ENCODE data around the gene DUSP28. TPM values are rescaled to one million over a fixed set of nuclear protein-coding genes. Genes with fewer than 3 reads are reported as not detected.

DUSP28 gene
- total and polyA plus RNA-seq, 2 of the 13 experiments (the other 11 are each of a cell fraction or from before 2014, with no cell fraction given), result 5.2 to 8.6 TPM

DNA sequence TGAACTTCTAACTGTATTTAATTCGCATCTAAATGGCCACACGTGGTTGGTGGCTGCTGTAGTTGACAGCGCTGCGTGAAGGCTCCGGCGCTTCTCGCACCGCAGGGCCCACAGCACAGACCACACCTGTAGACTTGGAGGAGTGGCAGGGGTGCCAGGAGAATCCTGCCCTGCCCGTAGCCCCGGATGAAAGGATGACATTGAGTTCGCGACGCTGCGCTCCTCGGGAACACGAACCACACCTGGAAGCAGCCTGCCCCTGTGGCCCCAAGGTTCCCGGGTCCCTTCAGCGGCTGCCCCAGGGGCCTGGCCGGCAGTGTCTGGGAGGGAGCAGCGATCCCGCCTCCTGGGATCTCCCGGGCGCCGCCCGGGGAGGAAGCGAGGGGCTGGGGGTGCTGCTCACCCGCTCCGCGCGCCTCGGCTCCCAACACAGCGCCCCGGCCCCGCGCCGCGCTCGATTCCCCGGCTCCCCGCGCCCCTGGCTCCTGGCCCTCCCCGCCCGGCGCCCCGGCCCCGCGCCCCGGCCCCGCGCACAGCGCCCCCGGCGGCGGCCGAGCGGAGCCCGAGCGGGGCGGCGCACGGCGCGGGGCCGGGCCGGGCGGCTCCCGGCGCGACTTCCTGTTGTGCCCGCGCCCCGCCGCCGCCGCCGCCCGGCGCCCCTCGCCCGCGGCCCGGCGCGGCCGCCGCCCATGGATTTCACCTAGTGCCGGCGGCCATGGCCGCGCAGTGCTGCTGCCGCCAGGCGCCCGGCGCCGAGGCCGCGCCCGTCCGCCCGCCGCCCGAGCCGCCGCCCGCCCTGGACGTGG lies 7.9 kb downstream of the DUSP28 start, which contains the start of gene RNPEPL1 (continued):
- TF ChIP-seq, protein P1, sequence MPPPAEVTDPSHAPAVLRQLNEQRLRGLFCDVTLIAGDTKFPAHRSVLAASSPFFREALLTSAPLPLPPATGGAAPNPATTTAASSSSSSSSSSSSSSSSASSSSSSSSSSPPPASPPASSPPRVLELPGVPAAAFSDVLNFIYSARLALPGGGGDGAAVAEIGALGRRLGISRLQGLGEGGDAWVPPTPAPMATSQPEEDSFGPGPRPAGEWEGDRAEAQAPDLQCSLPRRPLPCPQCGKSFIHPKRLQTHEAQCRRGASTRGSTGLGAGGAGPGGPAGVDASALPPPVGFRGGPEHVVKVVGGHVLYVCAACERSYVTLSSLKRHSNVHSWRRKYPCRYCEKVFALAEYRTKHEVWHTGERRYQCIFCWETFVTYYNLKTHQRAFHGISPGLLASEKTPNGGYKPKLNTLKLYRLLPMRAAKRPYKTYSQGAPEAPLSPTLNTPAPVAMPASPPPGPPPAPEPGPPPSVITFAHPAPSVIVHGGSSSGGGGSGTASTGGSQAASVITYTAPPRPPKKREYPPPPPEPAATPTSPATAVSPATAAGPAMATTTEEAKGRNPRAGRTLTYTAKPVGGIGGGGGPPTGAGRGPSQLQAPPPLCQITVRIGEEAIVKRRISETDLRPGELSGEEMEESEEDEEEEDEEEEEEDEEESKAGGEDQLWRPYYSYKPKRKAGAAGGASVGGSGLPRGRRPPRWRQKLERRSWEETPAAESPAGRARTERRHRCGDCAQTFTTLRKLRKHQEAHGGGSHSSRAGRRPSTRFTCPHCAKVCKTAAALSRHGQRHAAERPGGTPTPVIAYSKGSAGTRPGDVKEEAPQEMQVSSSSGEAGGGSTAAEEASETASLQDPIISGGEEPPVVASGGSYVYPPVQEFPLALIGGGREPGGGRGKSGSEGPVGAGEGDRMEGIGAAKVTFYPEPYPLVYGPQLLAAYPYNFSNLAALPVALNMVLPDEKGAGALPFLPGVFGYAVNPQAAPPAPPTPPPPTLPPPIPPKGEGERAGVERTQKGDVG (CRISPR knock-in tag; IDR thresholded peaks at IDR 0.05; ENCODE audit: borderline replicate concordance), result no peak
- TF ChIP-seq WIZ (CRISPR knock-in tag; IDR thresholded peaks at IDR 0.05) (no peak), HES4 (CRISPR knock-in tag; IDR thresholded peaks at IDR 0.05; ENCODE audit: borderline replicate concordance) (no peak), BORCS8-MEF2B (CRISPR knock-in tag; IDR thresholded peaks at IDR 0.05) (no peak), HIVEP1 (CRISPR knock-in tag; IDR thresholded peaks at IDR 0.05) (0 out of 2 replicates have a peak, but pooled peaks have one; percentile 34), ZSCAN20 (CRISPR knock-in tag; IDR thresholded peaks at IDR 0.05; ENCODE audit: borderline replicate concordance) (no peak), SCMH1 (CRISPR knock-in tag; IDR thresholded peaks at IDR 0.05; ENCODE audit: borderline replicate concordance) (no peak), ETV6 (CRISPR knock-in tag; conservative IDR thresholded peaks at IDR 0.05) (no peak; the same call in 1 of the 2 replicates), ZNF781 (CRISPR knock-in tag; IDR thresholded peaks at IDR 0.05; ENCODE audit: borderline replicate concordance, not compliant biosample characterization) (no peak), AKAP8 (CRISPR knock-in tag; IDR thresholded peaks at IDR 0.05) (0 out of 2 replicates have a peak, but pooled peaks have one; percentile 67), ZNF547 (CRISPR knock-in tag; IDR thresholded peaks at IDR 0.05) (no peak), BRD4 (CRISPR knock-in tag; IDR thresholded peaks at IDR 0.05) (no peak), ZSCAN9 (CRISPR knock-in tag; IDR thresholded peaks at IDR 0.05; ENCODE audit: borderline replicate concordance) (no peak), MXI1 (IDR thresholded peaks at IDR 0.05; ENCODE audit: borderline replicate concordance, low read depth, low read length) (peak; percentile 81; the same call in 1 of the 3 replicates)
- TF ChIP-seq, protein P2, sequence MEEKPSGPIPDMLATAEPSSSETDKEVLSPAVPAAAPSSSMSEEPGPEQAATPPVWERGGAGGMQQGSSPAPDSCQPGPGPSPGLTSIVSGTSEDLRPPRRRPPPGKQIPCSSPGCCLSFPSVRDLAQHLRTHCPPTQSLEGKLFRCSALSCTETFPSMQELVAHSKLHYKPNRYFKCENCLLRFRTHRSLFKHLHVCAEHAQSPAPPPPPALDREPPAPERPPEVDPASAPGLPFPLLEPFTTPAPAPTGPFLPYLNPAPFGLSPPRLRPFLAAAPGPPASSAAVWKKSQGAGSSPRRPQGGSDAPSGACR (CRISPR knock-in tag; IDR thresholded peaks at IDR 0.05), result no peak
- TF ChIP-seq, protein P3, sequence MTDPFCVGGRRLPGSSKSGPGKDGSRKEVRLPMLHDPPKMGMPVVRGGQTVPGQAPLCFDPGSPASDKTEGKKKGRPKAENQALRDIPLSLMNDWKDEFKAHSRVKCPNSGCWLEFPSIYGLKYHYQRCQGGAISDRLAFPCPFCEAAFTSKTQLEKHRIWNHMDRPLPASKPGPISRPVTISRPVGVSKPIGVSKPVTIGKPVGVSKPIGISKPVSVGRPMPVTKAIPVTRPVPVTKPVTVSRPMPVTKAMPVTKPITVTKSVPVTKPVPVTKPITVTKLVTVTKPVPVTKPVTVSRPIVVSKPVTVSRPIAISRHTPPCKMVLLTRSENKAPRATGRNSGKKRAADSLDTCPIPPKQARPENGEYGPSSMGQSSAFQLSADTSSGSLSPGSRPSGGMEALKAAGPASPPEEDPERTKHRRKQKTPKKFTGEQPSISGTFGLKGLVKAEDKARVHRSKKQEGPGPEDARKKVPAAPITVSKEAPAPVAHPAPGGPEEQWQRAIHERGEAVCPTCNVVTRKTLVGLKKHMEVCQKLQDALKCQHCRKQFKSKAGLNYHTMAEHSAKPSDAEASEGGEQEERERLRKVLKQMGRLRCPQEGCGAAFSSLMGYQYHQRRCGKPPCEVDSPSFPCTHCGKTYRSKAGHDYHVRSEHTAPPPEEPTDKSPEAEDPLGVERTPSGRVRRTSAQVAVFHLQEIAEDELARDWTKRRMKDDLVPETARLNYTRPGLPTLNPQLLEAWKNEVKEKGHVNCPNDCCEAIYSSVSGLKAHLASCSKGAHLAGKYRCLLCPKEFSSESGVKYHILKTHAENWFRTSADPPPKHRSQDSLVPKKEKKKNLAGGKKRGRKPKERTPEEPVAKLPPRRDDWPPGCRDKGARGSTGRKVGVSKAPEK (CRISPR knock-in tag; IDR thresholded peaks at IDR 0.05; ENCODE audit: borderline replicate concordance), result no peak; the same call in 1 of the 2 replicates
- TF ChIP-seq, protein P4, sequence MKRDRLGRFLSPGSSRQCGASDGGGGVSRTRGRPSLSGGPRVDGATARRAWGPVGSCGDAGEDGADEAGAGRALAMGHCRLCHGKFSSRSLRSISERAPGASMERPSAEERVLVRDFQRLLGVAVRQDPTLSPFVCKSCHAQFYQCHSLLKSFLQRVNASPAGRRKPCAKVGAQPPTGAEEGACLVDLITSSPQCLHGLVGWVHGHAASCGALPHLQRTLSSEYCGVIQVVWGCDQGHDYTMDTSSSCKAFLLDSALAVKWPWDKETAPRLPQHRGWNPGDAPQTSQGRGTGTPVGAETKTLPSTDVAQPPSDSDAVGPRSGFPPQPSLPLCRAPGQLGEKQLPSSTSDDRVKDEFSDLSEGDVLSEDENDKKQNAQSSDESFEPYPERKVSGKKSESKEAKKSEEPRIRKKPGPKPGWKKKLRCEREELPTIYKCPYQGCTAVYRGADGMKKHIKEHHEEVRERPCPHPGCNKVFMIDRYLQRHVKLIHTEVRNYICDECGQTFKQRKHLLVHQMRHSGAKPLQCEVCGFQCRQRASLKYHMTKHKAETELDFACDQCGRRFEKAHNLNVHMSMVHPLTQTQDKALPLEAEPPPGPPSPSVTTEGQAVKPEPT (CRISPR knock-in tag; IDR thresholded peaks at IDR 0.05; ENCODE audit: low read depth), result no peak
